ENCODE data around the gene ZCCHC8. TPM values are rescaled to one million over a fixed set of nuclear protein-coding genes. Genes with fewer than 3 reads are reported as not detected.

The ZCCHC8 gene
- total RNA-seq, 6 donors from 2014 or later: 16.6 to 58.7 (median 20.0) TPM

GRCh38 chr12:122527478-122527944 is 26.8 kb upstream of the ZCCHC8 start:
- H3K27ac ChIP-seq: peak overlapping the region; percentile 98 to 100 (median 99)
- WGBS, 2 donors: 0 to 2% methylated on average over 21 of the region's 21 CpGs
- TF ChIP-seq EP300 (IDR thresholded peaks at IDR 0.05): no peak
- TF ChIP-seq POLR2A (IDR thresholded peaks at IDR 0.05): no peak
- TF ChIP-seq CTCF (IDR thresholded peaks at IDR 0.05): no peak
- no peak for TF ChIP-seq POLR2AphosphoS5 (IDR thresholded peaks at IDR 0.05)
- no peak for ATAC-seq (ENCODE audit: low FRiP score in 2 of 2)
- peak in 1 of 2 donors; percentile 36 for DNase-seq
- H3K9me3 ChIP-seq: no peaks in the 10 kb centered on the region
- H3K36me3 ChIP-seq: peaks cover 0 to 10% (median 2%) of the 10 kb centered on the region in 4 donors
- peak overlapping the region; percentile 58 to 79 (median 64) for H3K4me3 ChIP-seq
- H3K4me1 ChIP-seq: peaks cover 29 to 40% (median 36%) of the 10 kb centered on the region in 4 donors
- no peaks in the 10 kb centered on the region for H3K27me3 ChIP-seq

GRCh38 chr12:122526683-122527477 is 26.1 kb upstream of the ZCCHC8 start, which contains the start of the genes KNTC1 and RSRC2:
Gene KNTC1 (plus strand): TSS chr12:122527249. CDS start chr12:122530064, 2,815 bp downstream.
Gene RSRC2 (minus strand): TSS chr12:122526936. CDS start chr12:122526853, 83 bp downstream.
- ATAC-seq (ENCODE audit: low FRiP score in 2 of 2) (peak; percentile 98 to 100), DNase-seq (peak; percentile 94 to 99)
- Histone ChIP-seq H3K4me1 (peaks cover 35 to 46% (median 41%) of the 10 kb centered on the region in 4 donors), H3K36me3 (peaks cover under 1 to 15% (median 3%) of the 10 kb centered on the region in 4 donors), H3K27ac (peak within 1 kb of the TSS; percentile 98 to 100 (median 99)), H3K27me3 (no peaks in the 10 kb centered on the region), H3K9me3 (no peaks in the 10 kb centered on the region), H3K4me3 (peak within 1 kb of the TSS; percentile 58 to 79 (median 64))
- WGBS, 2 donors: 0% methylated on average over 43 to 51 of the region's 51 CpGs
- TF ChIP-seq EP300 (IDR thresholded peaks at IDR 0.05): peak in 1 of 4 donors; percentile 72
- peak; percentile 95 to 96 for TF ChIP-seq POLR2AphosphoS5 (IDR thresholded peaks at IDR 0.05)
- TF ChIP-seq POLR2A (IDR thresholded peaks at IDR 0.05): peak; percentile 93 to 99 (median 96)
- TF ChIP-seq CTCF (IDR thresholded peaks at IDR 0.05): no peak

- no peaks in the 10 kb centered on the region for H3K9me3 ChIP-seq
- TF ChIP-seq POLR2AphosphoS5 (IDR thresholded peaks at IDR 0.05): no peak
- no peak for TF ChIP-seq EP300 (IDR thresholded peaks at IDR 0.05)
- no peak for TF ChIP-seq POLR2A (IDR thresholded peaks at IDR 0.05)
- TF ChIP-seq CTCF (IDR thresholded peaks at IDR 0.05): no peak
- WGBS, 2 donors: 12 to 18% methylated on average over 8 of the region's 8 CpGs
- H3K27ac ChIP-seq: peak overlapping the region in 3 of 4 donors; percentile 37 to 77 (median 52)
- H3K27me3 ChIP-seq: no peaks in the 10 kb centered on the region
- peaks cover 24 to 43% (median 30%) of the 10 kb centered on the region in 4 donors for H3K36me3 ChIP-seq
- ATAC-seq (ENCODE audit: low FRiP score in 2 of 2): no peak
- peak overlapping the region in 3 of 4 donors; percentile 43 to 66 (median 57) for H3K4me3 ChIP-seq
- no peak for DNase-seq
- peaks cover 36 to 49% (median 43%) of the 10 kb centered on the region in 4 donors for H3K4me1 ChIP-seq
These were observed 23.4 kb upstream of the ZCCHC8 start for GRCh38 chr12:122523846-122524718.

- H3K9me3 ChIP-seq: no peaks in the 10 kb centered on the region
- DNase-seq: peak in 1 of 2 donors; percentile 46
- no peak for ATAC-seq (ENCODE audit: low FRiP score in 2 of 2)
- H3K4me1 ChIP-seq: peaks cover 36 to 48% (median 43%) of the 10 kb centered on the region in 4 donors
- no peaks in the 10 kb centered on the region for H3K27me3 ChIP-seq
- H3K4me3 ChIP-seq: peak overlapping the region in 1 of 4 donors; percentile 57
- TF ChIP-seq POLR2A (IDR thresholded peaks at IDR 0.05): no peak
- TF ChIP-seq EP300 (IDR thresholded peaks at IDR 0.05): no peak
- H3K27ac ChIP-seq: peak overlapping the region in 1 of 4 donors; percentile 77
- peaks cover 30 to 51% (median 34%) of the 10 kb centered on the region in 4 donors for H3K36me3 ChIP-seq
- WGBS, 2 donors: 40 to 43% methylated on average over 8 of the region's 8 CpGs
These were observed 22.5 kb upstream of the ZCCHC8 start for GRCh38 chr12:122523280-122523679.

All from upper lobe of left lung (tissue), 6 donors.